ENCODE results near the gene SNRNP48. TPM values are rescaled to one million over a fixed set of nuclear protein-coding genes. Genes with fewer than 3 reads are reported as not detected.

SNRNP48 gene
- total RNA-seq, 1 experiment from 2014 or later = 26.2 TPM

DNA sequence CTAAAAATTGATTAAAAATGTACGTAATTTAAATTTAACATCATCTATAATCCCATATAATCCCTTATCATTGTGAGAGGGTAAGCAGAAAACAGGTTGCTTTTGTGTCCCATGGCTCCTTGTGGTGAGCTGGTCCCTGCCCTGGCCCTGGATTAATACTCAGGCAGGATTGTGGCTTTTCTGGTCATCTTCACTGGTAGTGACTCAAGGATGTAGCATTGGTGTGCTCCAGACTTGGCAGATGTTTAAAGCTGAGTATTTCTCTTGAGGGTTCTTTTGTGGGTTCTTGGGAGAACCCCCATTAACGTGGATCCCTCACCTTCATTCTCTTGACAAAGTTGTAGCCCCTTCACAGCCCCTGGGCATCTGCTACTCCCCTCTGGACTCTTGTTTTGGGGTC, 39.3 kb downstream of the SNRNP48 start:
- Histone ChIP-seq H3K4me1 (ENCODE audit: control insufficient read depth in 1 of 2, insufficient read depth in 2 of 2, low read length in 2 of 2) (no peaks in the 10 kb centered on the region), H3K36me3 (ENCODE audit: control insufficient read depth in 1 of 2, insufficient read depth in 2 of 2, low read length in 2 of 2) (no peaks in the 10 kb centered on the region), H4K20me1 (ENCODE audit: insufficient read depth) (no peaks in the 10 kb centered on the region), H3K4me3 (replicated peaks in 1 of 2; ENCODE audit: low read depth in 1 of 2, low read length in 2 of 2) (no peak overlapping the region), H3K27me3 (ENCODE audit: insufficient read depth, low read length) (no peaks in the 10 kb centered on the region), H3K79me2 (ENCODE audit: insufficient read depth, low read length) (no peaks in the 10 kb centered on the region), H3K27ac (ENCODE audit: low read depth, low read length) (no peak overlapping the region), H2AFZ (ENCODE audit: low read depth, low read length, poor library complexity, severe bottlenecking) (no peak overlapping the region), H3K9me3 (ENCODE audit: control insufficient read depth in 1 of 2, insufficient read depth in 1 of 2, low read depth in 1 of 2, low read length in 2 of 2) (no peaks in the 10 kb centered on the region), H3K9ac (ENCODE audit: low read length) (no peak overlapping the region), H3K9me2 (ENCODE audit: insufficient read depth) (no peaks in the 10 kb centered on the region), H3K4me2 (ENCODE audit: low read length) (no peak overlapping the region)
- ChIA-PET CTCF (no interaction called here), RAD21 (ENCODE audit: low non-redundant PET in 1 of 2, low total read pairs in 2 of 2, uncharacterized antibody in 2 of 2, unreplicated experiment in 2 of 2) (no interaction called here), POLR2A (no interaction called here)
- ATAC-seq (no peak), DNase-seq (ENCODE audit: low read depth, low spot score) (no peak)
- intact Hi-C loops (cut with micrococcal nuclease) = loop anchor here (10.0 kb wide), 1 partner anchor 375 kb away; no protein-coding TSS in a partner anchor
- BruUV-seq (replicated peaks) = no TSS peak
- no peak for TF ChIP-seq RAD21 (IDR thresholded peaks at IDR 0.05; ENCODE audit: low read depth)
- TF ChIP-seq ZFX (IDR thresholded peaks at IDR 0.05) = no peak
- TF ChIP-seq, protein P1, sequence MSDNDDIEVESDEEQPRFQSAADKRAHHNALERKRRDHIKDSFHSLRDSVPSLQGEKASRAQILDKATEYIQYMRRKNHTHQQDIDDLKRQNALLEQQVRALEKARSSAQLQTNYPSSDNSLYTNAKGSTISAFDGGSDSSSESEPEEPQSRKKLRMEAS (IDR thresholded peaks at IDR 0.05) = no peak
- TF ChIP-seq POLR2AphosphoS5 (IDR thresholded peaks at IDR 0.05; ENCODE audit: low read depth, low read length) = no peak
- TF ChIP-seq, protein P2, sequence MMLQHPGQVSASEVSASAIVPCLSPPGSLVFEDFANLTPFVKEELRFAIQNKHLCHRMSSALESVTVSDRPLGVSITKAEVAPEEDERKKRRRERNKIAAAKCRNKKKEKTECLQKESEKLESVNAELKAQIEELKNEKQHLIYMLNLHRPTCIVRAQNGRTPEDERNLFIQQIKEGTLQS (IDR thresholded peaks at IDR 0.05) = no peak
- no peak for TF ChIP-seq ELF1 (IDR thresholded peaks at IDR 0.05; ENCODE audit: borderline replicate concordance, low read depth)
- TF ChIP-seq EZH2 (IDR thresholded peaks at IDR 0.05) = no peak
- TF ChIP-seq JUND (IDR thresholded peaks at IDR 0.05) = no peak
- TF ChIP-seq, protein P3, sequence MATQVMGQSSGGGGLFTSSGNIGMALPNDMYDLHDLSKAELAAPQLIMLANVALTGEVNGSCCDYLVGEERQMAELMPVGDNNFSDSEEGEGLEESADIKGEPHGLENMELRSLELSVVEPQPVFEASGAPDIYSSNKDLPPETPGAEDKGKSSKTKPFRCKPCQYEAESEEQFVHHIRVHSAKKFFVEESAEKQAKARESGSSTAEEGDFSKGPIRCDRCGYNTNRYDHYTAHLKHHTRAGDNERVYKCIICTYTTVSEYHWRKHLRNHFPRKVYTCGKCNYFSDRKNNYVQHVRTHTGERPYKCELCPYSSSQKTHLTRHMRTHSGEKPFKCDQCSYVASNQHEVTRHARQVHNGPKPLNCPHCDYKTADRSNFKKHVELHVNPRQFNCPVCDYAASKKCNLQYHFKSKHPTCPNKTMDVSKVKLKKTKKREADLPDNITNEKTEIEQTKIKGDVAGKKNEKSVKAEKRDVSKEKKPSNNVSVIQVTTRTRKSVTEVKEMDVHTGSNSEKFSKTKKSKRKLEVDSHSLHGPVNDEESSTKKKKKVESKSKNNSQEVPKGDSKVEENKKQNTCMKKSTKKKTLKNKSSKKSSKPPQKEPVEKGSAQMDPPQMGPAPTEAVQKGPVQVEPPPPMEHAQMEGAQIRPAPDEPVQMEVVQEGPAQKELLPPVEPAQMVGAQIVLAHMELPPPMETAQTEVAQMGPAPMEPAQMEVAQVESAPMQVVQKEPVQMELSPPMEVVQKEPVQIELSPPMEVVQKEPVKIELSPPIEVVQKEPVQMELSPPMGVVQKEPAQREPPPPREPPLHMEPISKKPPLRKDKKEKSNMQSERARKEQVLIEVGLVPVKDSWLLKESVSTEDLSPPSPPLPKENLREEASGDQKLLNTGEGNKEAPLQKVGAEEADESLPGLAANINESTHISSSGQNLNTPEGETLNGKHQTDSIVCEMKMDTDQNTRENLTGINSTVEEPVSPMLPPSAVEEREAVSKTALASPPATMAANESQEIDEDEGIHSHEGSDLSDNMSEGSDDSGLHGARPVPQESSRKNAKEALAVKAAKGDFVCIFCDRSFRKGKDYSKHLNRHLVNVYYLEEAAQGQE (IDR thresholded peaks at IDR 0.05; ENCODE audit: low read depth) = no peak
- no peak for TF ChIP-seq SIN3A (IDR thresholded peaks at IDR 0.05; ENCODE audit: low read depth)

Data from HCT116 (cell line).